ENCODE data around the gene ANKRD53.
A peak's percentile ranks its signal among the peaks of the same experiment; 100 is the strongest.

Gene ANKRD53

GRCh38 chr2:70978341-70979179 is at the start of gene ANKRD53:
Gene ANKRD53 (plus strand): TSS chr2:70978630. CDS start chr2:70978646, 16 bp downstream.
- no peaks in the 10 kb centered on the region for H3K9me3 Mint-ChIP-seq
- H3K4me1 Mint-ChIP-seq: peaks cover 18% of the 10 kb centered on the region
- no peaks in the 10 kb centered on the region for H3K36me3 Mint-ChIP-seq
- DNase-seq: peak; percentile 36
- peak within 1 kb of the TSS; percentile 61 for H3K4me3 Mint-ChIP-seq
- CTCF ChIA-PET: interaction anchor here (0.8 to 1.6 kb wide), 5 partner anchors 12 to 28 kb away, joined by 3 to 13 read pairs (median 6); no protein-coding TSS in a partner anchor
- peak within 1 kb of the TSS; percentile 88 for H3K27ac Mint-ChIP-seq
- H3K27me3 Mint-ChIP-seq: peaks cover 13% of the 10 kb centered on the region

- Mint-ChIP-seq H3K4me1 (no peaks in the 10 kb centered on the region), H3K4me3 (no peak overlapping the region), H3K9me3 (no peaks in the 10 kb centered on the region), H3K36me3 (no peaks in the 10 kb centered on the region), H3K27ac (no peak overlapping the region), H3K27me3 (peaks cover 57% of the 10 kb centered on the region)
- CTCF ChIA-PET: interaction anchor here (1.0 to 2.2 kb wide), 5 partner anchors 10 to 60 kb away, joined by 3 to 6 read pairs (median 3); no protein-coding TSS in a partner anchor
- DNase-seq: no peak
Measured at GRCh38 chr2:70930371-70931329, 47.8 kb upstream of the ANKRD53 start.

- H3K9me3 Mint-ChIP-seq: no peaks in the 10 kb centered on the region
- CTCF ChIA-PET: interaction anchor here (1.0 to 1.4 kb wide), 4 partner anchors 10 to 61 kb away, joined by 3 to 4 read pairs (median 3); no protein-coding TSS in a partner anchor
- H3K36me3 Mint-ChIP-seq: no peaks in the 10 kb centered on the region
Measured at GRCh38 chr2:70931376-70932000, 46.9 kb upstream of the ANKRD53 start.

GRCh38 chr2:70932631-70933230 is 45.7 kb upstream of the ANKRD53 start:
- no peak for DNase-seq
- Mint-ChIP-seq H3K9me3 (no peaks in the 10 kb centered on the region), H3K36me3 (no peaks in the 10 kb centered on the region), H3K27me3 (peaks cover 47% of the 10 kb centered on the region), H3K27ac (no peak overlapping the region), H3K4me3 (no peak overlapping the region), H3K4me1 (no peaks in the 10 kb centered on the region)
- CTCF ChIA-PET: interaction anchor here (1.4 to 3.0 kb wide), 2 partner anchors 12 to 15 kb away, joined by 4 to 8 read pairs; no protein-coding TSS in a partner anchor

More at GRCh38 chr2:70931376-70932000, 46.9 kb upstream of the ANKRD53 start:
- H3K4me3 Mint-ChIP-seq: no peak overlapping the region
- no peak for DNase-seq
- H3K27me3 Mint-ChIP-seq: peaks cover 53% of the 10 kb centered on the region
- no peak overlapping the region for H3K27ac Mint-ChIP-seq
- H3K4me1 Mint-ChIP-seq: no peaks in the 10 kb centered on the region

- no peak for DNase-seq
- Mint-ChIP-seq H3K4me3 (no peak overlapping the region), H3K36me3 (no peaks in the 10 kb centered on the region), H3K9me3 (no peaks in the 10 kb centered on the region), H3K4me1 (no peaks in the 10 kb centered on the region), H3K27ac (no peak overlapping the region), H3K27me3 (peaks cover 58% of the 10 kb centered on the region)
- CTCF ChIA-PET: interaction anchor here (3.0 to 3.3 kb wide), 2 partner anchors 13 to 15 kb away, joined by 8 to 17 read pairs; no protein-coding TSS in a partner anchor
Measured at GRCh38 chr2:70934981-70935380, 43.4 kb upstream of the ANKRD53 start.

- no peak for DNase-seq
- Mint-ChIP-seq H3K27ac (no peak within 1 kb of the TSS), H3K9me3 (no peaks in the 10 kb centered on the region), H3K27me3 (peaks cover 59% of the 10 kb centered on the region), H3K4me1 (no peaks in the 10 kb centered on the region), H3K4me3 (no peak within 1 kb of the TSS), H3K36me3 (no peaks in the 10 kb centered on the region)
- CTCF ChIA-PET: interaction anchor here (1.4 to 3.3 kb wide), 2 partner anchors 12 to 64 kb away, joined by 3 to 17 read pairs; no protein-coding TSS in a partner anchor
Measured at GRCh38 chr2:70935468-70936164, 42.8 kb upstream of the ANKRD53 start, which contains the start of gene ATP6V1B1. Gene ATP6V1B1 (plus strand): TSS chr2:70935900. CDS start chr2:70935955, 55 bp downstream.

GRCh38 chr2:70936165-70936978 is 42.1 kb upstream of the ANKRD53 start:
- CTCF ChIA-PET: interaction anchor here (1.4 to 3.3 kb wide), 2 partner anchors 12 to 65 kb away, joined by 3 to 17 read pairs; no protein-coding TSS in a partner anchor
- DNase-seq: no peak
- H3K4me3 Mint-ChIP-seq: no peak overlapping the region
- H3K27ac Mint-ChIP-seq: no peak overlapping the region
- peaks cover 54% of the 10 kb centered on the region for H3K27me3 Mint-ChIP-seq
- no peaks in the 10 kb centered on the region for H3K4me1 Mint-ChIP-seq
- H3K36me3 Mint-ChIP-seq: no peaks in the 10 kb centered on the region
- H3K9me3 Mint-ChIP-seq: no peaks in the 10 kb centered on the region

- Mint-ChIP-seq H3K27ac (no peak overlapping the region), H3K4me1 (no peaks in the 10 kb centered on the region), H3K9me3 (no peaks in the 10 kb centered on the region), H3K36me3 (no peaks in the 10 kb centered on the region), H3K4me3 (no peak overlapping the region), H3K27me3 (peaks cover 53% of the 10 kb centered on the region)
- no peak for DNase-seq
- CTCF ChIA-PET: interaction anchor here (3.3 kb wide), 1 partner anchor 11 kb away, joined by 17 read pairs; no protein-coding TSS in a partner anchor
Measured at GRCh38 chr2:70936979-70937811, 41.2 kb upstream of the ANKRD53 start.

GRCh38 chr2:70937866-70938585 is 40.4 kb upstream of the ANKRD53 start:
- DNase-seq: no peak
- Mint-ChIP-seq H3K4me3 (no peak overlapping the region), H3K36me3 (no peaks in the 10 kb centered on the region), H3K27me3 (peaks cover 55% of the 10 kb centered on the region), H3K4me1 (no peaks in the 10 kb centered on the region), H3K9me3 (no peaks in the 10 kb centered on the region), H3K27ac (no peak overlapping the region)
- CTCF ChIA-PET: interaction anchor here (1.1 to 3.3 kb wide), 2 partner anchors 10 to 11 kb away, joined by 4 to 17 read pairs; no protein-coding TSS in a partner anchor

- no peaks in the 10 kb centered on the region for H3K9me3 Mint-ChIP-seq
- H3K27me3 Mint-ChIP-seq: peaks cover 50% of the 10 kb centered on the region
- no peak overlapping the region for H3K4me3 Mint-ChIP-seq
- H3K36me3 Mint-ChIP-seq: no peaks in the 10 kb centered on the region
- H3K27ac Mint-ChIP-seq: no peak overlapping the region
- DNase-seq: no peak
- no peaks in the 10 kb centered on the region for H3K4me1 Mint-ChIP-seq
- CTCF ChIA-PET: interaction anchor here (1.1 kb wide), 1 partner anchor 10 kb away, joined by 4 read pairs; no protein-coding TSS in a partner anchor
Measured at GRCh38 chr2:70938586-70938950, 39.9 kb upstream of the ANKRD53 start.
